NB4 (cell line): ENCODE results near the gene PNRC2.

ENCODE experiments used
- CTCF ChIP-seq: IDR thresholded peaks from one replicate; pipeline ENCODE4 v1.5.1; 2012; ENCODE audit warnings: low read depth, low read length
- MAX ChIP-seq: IDR thresholded peaks from 2 replicates; pipeline ENCODE4 v1.6.1; 2011; ENCODE audit warnings: low read depth, low read length
- MYC ChIP-seq: IDR thresholded peaks from 2 replicates; pipeline ENCODE4 v1.6.1; 2011; ENCODE audit warnings: low read depth, low read length
- POLR2A ChIP-seq: IDR thresholded peaks from 2 replicates; pipeline ENCODE4 v1.6.1; 2011; ENCODE audit warnings: mild to moderate bottlenecking; ENCODE audit not compliant: insufficient read length; ENCODE audit errors: extremely low read depth

- no peak for TF ChIP-seq CTCF
- no peak for TF ChIP-seq MYC
- TF ChIP-seq POLR2A, result no peak
- no peak for TF ChIP-seq MAX
Observed at GRCh38 chr1:23957096-23957495, 2.5 kb upstream of the PNRC2 start.
